ENCODE measurements around the gene BLOC1S1. TPM values are rescaled to one million over a fixed set of nuclear protein-coding genes. Genes with fewer than 3 reads are reported as not detected.

BLOC1S1 gene
- total RNA-seq, 1 donor from 2014 or later, result 78.9 TPM

DNA sequence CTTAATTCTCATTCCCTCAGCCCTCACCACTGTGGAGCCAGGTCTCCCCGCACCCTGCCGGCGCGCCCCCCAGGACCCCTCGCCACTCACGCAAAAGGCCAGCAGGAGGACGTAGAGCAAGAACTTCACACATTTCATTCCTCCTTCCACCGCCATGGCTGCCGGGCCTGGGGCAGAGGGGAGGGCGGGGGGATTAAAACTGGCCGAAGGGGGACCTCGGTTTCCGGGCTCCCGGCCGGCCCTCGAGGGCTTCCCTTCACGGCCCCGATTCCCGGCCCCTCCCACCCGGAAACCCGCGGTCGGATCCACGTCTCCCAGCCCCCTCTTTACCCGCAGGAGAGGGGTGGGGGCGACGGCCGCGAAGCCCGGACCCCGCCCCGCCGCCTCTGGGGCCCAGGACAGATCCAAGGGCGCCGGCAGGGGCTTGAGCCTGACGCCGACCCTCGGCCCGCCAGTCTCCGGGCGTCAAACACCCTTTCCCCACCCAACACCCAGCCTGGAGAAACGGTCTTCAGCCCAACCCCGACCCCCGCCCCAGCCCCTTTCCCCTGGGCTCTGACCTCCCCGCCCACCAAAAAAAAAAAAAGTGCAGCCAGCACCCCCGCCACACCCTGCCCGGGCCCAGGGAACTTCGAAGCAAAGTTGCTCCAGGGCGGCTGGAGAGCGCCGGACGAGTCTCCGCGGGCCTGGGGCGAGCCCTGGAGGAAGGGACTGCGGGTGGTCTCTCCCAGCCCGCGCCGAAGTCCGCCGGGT is 12.5 kb downstream of the BLOC1S1 start:
- peak; percentile 89 for DNase-seq

DNA sequence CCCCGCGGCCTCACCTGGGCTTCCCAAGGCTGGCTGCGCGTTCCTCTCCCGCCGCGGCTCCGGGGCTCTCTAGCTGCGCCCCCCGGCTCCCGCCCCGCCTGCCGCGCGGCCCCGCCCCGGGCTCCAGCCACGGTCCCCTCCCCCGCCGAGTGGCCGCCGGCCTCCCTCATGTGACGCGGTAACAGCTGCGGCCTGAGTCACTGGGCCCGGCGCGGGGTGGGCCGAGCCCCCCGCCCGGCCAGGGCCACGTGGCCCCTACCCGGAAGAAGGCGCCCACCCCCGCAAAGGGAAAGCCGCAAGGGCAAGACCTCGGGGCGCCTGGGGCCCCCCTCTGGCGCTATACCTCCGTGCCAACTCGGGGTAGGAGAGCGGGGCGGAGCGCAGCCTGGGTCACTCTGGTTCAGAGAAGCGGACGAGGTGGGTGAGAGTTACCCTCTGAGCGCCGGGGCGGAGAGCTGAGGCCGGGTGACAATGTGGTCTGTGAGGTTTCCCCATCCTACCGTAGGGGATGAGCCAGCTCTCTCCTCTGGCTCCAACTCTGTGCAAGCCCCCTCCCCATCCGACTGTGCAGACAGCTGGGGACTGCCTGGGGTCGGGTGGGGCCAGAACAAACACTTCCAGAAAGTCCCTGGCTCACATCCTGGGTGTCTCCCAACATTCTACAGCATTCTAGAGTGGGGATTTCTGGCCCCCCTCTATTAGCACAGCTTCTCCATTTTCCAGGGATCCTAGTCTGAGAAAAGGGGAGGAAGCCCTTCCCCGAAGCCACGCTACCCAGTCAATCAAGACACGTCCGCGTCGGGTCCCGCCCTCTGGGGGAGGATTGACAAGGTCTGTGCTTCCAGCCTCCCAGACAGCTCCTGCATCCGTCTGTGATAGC is 13.3 kb downstream of the BLOC1S1 start, which contains the start of gene CD63:
TSS of gene CD63 (minus strand) at position 71 of the 880 bp plus-strand sequence. CDS start 668 bp downstream, outside the sequence.
- DNase-seq, result peak; percentile 98

DNA sequence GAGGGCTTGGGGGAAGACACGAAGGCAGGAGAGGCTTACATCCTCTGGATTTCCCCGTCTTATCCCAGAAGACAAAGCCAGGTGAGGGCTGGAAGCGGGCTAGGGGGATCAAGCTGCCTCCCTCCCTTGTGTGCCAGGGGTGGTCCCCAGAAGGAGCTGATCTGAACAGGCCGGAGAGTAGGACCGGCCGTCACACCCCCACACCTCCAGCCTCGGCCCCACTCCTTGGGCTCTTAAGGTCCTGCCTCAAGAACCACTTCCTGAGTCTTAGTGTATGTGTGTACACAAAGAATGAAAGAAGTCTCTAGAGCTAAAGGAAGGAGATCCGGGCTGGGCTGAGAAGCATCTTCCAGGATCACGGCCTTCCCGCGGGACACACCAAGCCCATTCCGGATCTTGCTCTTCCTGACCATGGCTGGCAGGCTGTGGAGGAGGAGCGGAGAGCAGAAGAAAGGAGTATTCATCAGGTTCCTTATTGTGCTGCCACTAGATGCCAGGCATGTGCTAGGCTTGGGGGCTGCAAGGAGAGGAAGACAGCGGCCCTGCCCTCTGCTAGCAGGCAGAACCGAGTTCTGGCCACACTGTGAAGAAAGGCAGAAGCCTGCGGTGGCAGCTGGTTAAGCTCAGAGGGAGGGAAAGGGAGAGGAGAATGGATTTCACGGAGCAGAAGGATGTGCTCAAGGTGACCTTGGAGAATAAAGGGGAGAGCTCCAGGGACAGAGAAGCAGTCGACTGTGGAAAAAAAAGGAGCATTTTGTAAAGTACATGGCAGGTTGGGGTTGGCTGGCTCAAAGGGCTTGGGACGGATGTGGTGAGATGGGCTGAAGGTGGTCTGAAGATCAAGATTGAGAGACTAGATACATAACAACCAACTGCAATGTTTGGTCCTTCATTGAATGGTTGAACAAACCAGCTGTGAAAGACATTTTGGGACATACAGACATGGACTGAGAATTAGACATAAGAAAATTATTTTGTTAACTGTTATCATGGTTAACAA is 14.3 kb downstream of the BLOC1S1 start:
- peak; percentile 80 for DNase-seq

DNA sequence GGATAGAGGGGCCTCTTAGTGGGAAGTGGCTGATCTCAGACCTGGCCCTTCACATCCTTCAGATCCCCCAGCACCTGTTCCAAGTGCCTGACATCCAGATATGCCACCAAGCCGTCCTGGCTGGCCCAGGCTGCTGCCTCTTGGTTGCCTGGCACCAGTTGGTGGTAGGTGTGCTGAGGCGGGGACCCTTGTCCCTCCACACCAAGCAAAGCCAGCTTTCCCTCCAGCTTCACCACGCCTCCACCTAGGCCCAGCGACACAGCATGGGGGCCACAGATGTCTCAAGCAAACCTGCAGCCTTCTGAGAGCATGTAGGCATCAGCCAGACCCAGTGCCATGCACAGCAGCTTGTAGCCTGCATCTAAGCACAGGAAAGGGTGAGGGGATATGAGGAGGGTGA is 16.4 kb downstream of the BLOC1S1 start:
- no peak for DNase-seq

DNA sequence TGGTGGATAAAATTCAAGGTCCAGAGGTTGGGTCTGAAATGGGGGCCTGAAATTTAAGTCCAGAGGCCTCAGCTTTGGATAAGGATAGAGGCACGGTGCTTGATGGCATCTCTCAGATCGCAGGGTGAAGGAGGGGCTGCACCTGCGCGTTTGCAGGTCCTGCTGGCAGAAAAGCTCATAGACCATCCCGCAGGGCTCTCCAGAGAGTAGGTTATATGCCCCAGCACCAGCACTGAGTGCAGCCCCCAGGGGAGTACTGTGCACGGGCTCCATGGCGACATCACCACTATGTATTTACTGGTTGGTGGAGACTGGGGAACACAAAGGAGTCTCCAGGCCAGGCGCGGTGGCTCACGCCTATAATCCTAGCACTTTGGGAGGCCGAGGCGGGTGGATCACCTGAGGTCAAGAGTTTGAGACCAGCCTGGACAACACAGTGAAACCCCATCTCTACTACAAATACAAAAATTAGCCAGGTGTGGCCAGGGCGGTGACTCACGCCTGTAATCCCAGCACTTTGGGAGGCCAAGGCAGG is 17.2 kb downstream of the BLOC1S1 start:
- no peak for DNase-seq

DNA sequence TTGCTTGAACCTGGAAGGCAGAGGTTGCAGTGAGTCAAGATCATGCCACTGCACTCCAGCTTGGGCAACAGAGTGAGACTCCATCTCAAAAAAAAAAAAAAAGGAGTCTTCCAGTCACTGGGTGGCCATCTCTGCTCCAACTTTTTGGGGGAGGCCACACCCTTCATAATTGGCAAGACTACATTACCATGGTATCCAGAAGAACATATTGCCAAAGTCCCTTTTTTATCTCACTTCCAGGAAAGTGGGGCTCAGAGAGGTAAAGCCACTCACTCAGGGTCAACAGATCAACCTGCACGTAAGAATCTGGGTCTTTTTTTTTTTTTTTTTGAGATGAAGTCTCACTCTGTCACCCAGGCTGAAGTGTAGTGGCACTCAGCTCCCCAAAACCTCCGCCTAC is 18.0 kb downstream of the BLOC1S1 start:
- no peak for DNase-seq

DNA sequence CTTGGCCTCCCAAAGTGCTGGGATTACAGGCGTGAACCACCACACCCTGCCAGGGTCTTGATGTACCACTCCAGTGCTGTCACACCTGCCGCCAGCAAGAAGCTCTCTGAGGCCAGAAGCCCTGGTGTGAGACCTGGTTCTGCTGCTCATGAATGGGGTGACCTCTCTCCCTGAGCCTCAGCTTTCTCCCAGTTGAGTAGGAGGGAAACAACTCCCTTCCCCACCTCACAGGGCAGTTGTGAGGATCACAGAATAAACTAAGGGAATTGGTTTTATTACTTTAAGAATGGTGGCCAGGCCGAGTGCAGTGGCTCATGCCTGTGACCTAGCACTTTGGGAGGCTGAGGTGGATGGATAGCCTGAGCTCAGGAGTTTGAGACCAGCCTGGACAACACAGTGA is 18.7 kb downstream of the BLOC1S1 start:
- DNase-seq, result no peak

DNA sequence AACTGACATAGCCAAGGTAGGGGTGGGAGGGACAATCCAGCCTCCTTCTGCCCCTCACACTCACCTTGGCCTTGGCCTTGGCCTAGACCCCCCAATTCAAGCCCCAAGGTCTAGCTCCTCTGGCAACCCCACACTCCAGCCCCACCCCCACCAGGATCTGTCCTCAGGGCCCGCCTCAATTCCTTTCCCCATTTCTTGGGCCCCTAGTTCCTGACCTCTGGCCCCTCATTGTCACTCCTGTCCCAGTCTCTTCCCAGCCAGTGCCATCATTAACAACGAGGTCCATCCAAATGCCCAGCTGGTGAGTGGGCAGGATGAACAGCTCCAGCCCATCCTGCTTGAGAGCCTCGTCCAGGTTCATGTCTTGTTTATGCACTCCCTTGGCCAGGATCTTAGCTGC is 20.2 kb downstream of the BLOC1S1 start:
- no peak for DNase-seq

DNA sequence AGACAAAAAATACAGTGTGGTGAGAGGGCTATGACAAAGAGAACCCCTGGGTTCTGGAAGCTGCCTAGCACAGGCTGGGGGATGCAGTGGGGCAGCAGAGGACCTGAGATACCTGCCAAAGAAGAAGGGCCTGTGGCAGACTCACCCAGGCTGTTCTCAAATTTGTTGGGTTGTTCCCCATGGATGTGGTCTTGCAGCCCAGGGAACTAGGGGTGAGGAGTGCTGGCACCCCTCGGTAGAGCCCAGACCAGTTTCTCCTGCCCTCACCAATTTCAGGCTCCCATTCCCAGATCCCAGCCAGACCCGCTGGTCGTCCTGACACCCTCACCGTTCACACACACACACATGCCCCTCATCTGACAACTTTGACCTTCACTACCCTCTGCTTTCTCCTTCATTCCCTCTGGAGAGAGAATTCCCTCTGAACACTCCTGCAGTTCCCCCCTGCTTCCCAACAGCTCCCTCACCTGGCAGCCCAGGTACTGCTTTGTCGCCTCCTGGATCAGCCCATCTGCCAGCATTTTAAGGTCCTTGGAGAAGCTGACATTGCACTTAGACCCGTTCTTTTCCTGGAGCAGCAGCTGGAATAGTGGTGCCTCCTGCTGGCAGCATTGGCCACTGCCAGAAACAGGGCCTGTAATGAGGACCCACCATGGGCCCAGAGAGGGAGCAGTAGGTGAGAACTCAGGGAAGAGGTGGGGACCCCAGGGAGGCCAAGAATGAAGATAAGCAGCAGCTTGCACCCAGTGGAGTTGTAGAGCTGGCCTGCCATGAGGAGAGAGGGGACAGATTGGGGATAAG is 21.1 kb downstream of the BLOC1S1 start:
- DNase-seq, result peak; percentile 76

DNA sequence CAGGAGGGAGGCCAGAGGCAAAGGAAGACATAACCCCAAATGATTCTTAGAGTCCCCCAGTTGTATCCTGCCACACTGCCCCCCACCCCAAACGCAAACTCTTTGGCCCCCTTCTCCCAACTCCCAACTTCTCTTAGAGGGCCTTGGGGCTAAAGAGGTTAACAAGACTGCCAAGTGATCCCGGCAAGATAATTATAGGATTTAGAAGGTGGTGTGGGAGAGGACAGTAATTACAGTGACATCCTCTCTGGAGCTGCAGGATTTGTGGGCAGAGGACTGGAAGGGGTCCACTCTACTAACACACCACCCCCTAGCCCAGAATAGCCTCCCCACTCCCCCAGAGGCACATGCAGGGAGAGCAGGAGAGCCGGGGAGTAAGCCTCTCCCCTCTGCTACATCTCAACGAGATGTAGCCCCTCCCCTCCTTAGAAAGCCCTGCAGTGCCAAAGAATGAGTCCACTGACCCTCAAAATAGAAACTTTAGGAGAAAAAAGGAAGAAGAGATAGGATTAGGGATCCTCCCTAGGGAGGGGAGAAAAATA is 21.8 kb downstream of the BLOC1S1 start:
- peak; percentile 60 for DNase-seq

DNA sequence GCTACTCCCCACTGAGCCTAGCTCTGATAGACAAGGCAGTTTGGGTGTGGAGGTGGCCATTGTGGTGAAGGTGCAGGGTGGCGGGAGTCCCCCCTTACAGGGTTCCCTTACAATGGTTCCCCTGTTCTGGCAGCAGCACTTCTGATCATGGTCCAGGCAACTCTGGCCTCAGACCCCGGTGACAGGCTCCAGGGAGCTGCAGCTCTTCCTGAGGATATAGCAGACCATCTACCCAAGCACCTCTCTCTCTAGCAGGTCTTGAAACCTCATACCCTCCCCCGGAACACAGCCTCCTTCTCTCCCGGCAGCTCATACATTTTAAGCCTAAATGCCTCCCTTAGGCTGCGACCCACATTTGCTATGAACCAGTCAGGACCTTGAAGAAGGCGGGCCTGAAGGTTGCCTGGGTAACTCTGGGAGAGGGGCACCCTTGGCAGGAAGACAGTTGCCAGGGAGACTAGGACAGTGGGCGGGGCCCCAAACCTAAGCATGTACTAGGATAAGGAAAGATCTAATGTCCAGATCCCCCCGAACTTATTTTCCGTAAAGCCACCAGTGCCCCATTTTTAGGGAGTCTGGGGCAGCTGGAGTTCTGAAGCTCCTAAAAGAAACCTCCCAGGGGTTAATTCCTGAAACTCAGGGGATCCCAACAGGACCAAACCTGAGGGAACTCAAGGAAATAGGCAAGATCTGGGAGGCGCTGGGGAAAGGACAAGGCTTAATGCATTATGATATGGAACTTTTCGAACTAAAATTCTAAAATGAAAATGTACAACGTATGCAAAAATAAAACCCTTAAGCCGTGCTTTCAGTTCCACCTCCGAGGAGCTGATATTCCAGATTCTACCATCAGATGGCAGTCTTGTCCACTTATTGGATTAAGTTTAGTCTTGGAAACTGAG is 22.5 kb downstream of the BLOC1S1 start:
- peak; percentile 96 for DNase-seq

DNA sequence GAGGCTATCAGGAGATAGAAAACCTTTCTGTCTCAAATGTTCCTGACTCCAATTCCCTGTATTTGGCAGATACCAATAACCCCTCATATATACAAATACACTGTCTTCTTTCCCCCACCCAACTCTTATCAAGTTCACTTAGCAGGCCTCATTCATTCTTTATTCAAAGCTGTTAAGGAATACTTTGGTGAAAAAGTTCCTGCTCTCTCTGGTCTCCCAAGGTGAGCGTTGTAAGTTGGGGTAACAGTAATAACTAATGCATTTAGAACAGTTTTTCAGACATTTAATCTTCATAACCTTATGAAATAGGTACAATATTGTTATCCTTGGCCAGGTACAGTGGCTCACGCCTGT is 23.2 kb downstream of the BLOC1S1 start:
- no peak for DNase-seq

DNA sequence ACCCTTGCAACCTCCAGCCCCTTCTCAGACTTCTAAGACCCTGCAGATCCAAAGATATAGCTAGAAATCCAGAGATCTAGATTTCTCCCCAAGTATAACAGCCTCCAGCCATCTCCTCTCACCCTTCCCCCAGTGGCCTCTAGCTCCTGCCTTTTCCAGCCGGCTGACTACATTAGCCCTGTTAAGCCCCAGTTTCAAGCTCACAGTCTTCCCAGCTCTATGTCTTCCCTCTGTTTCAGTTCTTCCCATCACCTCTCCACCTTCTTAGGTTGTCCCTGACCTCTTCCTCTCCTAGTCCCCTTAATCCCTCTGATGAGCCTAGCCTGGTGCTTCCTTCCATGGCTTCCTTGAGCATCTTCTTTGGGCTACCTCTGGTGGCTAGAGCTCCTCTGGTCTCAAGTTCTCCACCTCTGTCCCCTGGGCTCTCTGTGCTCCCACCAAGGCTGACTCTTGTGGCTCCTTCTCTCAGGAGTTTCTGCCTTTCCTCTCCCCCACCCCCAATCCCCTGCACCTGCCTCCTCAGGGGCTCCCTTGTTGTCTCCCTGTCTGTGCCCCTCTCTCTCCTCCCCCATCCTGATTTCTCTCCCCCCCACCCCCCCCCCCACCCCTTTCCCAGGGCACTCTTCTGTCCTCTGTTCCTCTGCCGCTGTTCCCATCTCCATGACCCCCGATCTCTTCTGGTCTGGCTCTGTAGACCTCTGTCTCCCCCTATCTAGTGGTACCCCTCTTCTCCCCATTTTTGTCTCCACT is 26.3 kb downstream of the BLOC1S1 start:
- no peak for DNase-seq

DNA sequence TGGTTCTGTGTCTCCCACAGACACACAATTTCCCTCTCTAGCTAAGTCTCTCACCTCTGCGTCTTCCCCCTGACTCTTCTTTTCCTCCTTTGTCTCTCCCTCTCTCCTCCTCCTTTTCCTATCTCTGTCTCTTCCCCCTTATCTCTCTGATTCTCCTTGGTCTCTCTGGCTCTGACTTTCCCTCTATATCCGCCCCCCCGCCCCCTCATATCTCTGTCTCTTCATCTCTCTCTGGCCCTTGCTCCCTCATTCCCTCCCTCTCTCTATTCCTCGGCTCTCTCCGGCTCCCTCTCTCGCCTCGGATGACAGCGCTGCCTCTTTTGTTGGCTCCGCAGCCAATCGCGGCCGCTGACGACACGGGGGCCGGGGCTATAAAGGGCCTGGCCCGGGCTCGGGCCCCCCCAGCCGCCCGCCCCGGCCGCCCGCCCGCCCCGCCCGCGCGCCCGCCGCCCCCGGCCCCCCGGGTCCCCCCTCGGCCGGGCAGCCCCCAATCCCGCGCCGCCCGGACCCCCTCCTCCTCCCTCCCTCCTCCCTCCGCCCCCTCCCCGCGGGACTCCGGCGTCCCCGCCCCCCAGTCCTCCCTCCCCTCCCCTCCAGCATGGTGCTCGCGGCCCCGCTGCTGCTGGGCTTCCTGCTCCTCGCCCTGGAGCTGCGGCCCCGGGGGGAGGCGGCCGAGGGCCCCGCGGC is 27.0 kb downstream of the BLOC1S1 start, which contains the start of gene GDF11:
TSS of gene GDF11 (plus strand) at position 404 of the 687 bp plus-strand sequence. CDS start at position 599, 195 bp downstream.
- peak; percentile 95 for DNase-seq

DNA sequence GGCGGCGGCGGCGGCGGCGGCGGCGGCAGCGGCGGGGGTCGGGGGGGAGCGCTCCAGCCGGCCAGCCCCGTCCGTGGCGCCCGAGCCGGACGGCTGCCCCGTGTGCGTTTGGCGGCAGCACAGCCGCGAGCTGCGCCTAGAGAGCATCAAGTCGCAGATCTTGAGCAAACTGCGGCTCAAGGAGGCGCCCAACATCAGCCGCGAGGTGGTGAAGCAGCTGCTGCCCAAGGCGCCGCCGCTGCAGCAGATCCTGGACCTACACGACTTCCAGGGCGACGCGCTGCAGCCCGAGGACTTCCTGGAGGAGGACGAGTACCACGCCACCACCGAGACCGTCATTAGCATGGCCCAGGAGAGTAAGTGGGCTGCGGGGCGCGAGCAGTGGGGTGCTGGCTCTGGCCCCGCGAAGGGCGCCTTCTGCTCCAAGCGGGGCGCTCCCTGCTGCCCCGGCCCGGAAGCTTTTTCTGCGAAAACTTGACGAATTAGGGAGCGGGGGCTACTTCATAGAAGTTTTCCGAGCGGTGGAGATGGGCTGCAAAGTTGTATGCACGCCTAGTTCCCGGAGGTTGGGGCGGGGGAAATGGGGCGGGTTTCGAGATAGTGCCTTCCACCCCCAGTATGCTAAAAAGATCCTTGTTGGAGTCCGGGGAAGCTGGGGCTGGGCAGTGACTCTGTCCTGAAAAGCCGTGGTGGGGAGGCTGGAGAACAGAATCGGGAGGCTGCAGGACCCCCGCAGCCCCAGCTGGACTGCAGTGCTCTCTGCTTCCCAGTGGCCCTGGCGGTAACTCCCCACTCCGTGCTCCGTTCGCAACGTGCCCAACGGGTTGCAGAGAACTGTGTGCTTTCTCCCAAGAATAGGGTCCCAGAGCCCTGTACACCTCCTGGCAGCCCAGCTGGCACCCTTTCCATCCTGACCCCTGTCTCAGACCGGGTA is 27.8 kb downstream of the BLOC1S1 start:
- peak; percentile 78 for DNase-seq

DNA sequence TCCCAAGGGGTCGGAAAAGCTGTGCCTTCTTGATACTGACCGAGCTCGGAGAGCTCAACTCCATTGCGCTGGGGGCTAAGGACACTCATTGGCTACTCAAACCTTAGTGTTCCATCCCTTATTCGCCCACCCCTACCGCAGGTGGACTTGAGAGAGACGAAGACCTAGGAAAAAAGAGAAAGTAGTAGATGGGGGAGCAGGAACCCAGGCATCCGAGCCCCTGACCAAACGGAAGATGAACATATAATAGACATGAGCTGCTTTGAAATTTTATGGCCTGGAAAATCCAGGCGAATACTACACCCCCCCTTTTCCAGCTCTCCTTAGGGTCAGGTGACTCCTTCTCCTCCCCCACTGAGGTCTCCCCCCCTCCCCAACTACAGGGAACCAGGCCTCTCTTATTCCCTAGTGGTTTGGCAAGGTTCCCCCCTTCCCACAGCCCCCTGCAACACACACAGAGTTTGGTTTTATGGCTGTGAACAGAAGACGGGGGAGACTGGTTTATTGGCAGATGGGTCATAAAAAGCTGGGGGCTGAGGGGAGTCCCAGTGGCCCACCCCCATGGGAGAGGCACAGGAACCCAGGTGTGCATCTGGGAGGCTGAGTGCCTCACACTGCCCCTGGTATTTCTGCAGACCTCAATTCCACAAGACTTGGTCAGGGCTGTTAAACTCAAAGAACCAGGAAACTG is 28.6 kb downstream of the BLOC1S1 start:
- DNase-seq, result no peak

Measured in tongue (tissue), 2 donors.